Caco-2 (cell line): ENCODE results near the gene CDK5RAP1. TPM values are rescaled to one million over a fixed set of nuclear protein-coding genes. Genes with fewer than 3 reads are reported as not detected.

Experiments
- BruUV-seq: library from RNA; stranded (reverse); fragments of 400-500 nt; replicated peaks from 2 replicates; lab custom pipeline; 2021; lab: Mats Ljungman, UMichigan
- CTCF ChIA-PET: fragments of 300-600 bp; sonication (Branson Sonifier 250); formaldehyde crosslinking; loops from one replicate; lab custom pipeline; 2022; ENCODE audit warnings: antibody characterized with exemption; lab: Charles Lee
- POLR2A ChIA-PET: fragments of 300-600 bp; sonication (Branson Sonifier 250); formaldehyde crosslinking; loops from one replicate; lab custom pipeline; 2022; ENCODE audit warnings: antibody characterized with exemption; lab: Charles Lee
- DNase-seq, 2 experiments: peaks; one replicate each; pipeline versions ENCODE4 v3.0.0 to v3.0.0-alpha.2; 2020 to 2022
- H3K27me3 ChIP-seq: replicated peaks from 2 replicates; pipeline ENCODE4 v1.6.0; 2011; ENCODE audit warnings: low read length; ENCODE audit not compliant: control insufficient read depth, insufficient read depth
- H3K36me3 ChIP-seq: 2 replicates; pipeline ENCODE4 v1.5.1; 2011; ENCODE audit warnings: low read length; ENCODE audit not compliant: control insufficient read depth, insufficient read depth
- H3K4me1 ChIP-seq: fragments of 250-450 bp; sonication (Bioruptor Pico); 2 replicates; pipeline ENCODE4 v1.5.1; 2020; ENCODE audit warnings: mild to moderate bottlenecking
- H3K4me3 ChIP-seq: 2 replicates; pipeline ENCODE4 v1.5.1; 2011; ENCODE audit warnings: low read depth, mild to moderate bottlenecking, control low read depth, low read length
- H3K9me3 ChIP-seq: fragments of 250-450 bp; sonication (Bioruptor Pico); 2 replicates; pipeline ENCODE4 v1.5.1; 2020; ENCODE audit warnings: mild to moderate bottlenecking, moderate library complexity
- H3K27ac Mint-ChIP-seq: one replicate; pipeline ENCODE4 v1.8.0; 2022; ENCODE audit warnings: mixed read lengths; ENCODE audit not compliant: unreplicated experiment
- H3K27me3 Mint-ChIP-seq: one replicate; pipeline ENCODE4 v1.8.0; 2022; ENCODE audit warnings: mixed read lengths; ENCODE audit not compliant: insufficient read depth, unreplicated experiment
- H3K36me3 Mint-ChIP-seq: one replicate; pipeline ENCODE4 v1.8.0; 2022; ENCODE audit warnings: mild to moderate bottlenecking, mixed read lengths; ENCODE audit not compliant: insufficient read depth, unreplicated experiment
- H3K4me1 Mint-ChIP-seq: one replicate; pipeline ENCODE4 v1.8.0; 2022; ENCODE audit warnings: low read depth, mixed read lengths; ENCODE audit not compliant: unreplicated experiment
- H3K4me3 Mint-ChIP-seq: one replicate; pipeline ENCODE4 v1.8.0; 2022; ENCODE audit warnings: mild to moderate bottlenecking, moderate library complexity, mixed read lengths; ENCODE audit not compliant: unreplicated experiment
- H3K9me3 Mint-ChIP-seq: one replicate; pipeline ENCODE4 v1.8.0; 2022; ENCODE audit warnings: mixed read lengths; ENCODE audit not compliant: unreplicated experiment
- CTCF ChIP-seq, 2 experiments: fragments of 200-600 bp in 1 of 2; IDR thresholded peaks; 1 replicate in 1 of 2; 2 replicates in 1 of 2; pipeline versions ENCODE4 v1.5.1 to v1.8.0; 2011 to 2022; ENCODE audit warnings: antibody characterized with exemption in 1 of 2, control low read depth in 1 of 2, inconsistent platforms in 1 of 2, low read depth in 1 of 2, low read length in 1 of 2, mild to moderate bottlenecking in 1 of 2, moderate library complexity in 1 of 2; ENCODE audit not compliant: insufficient read depth in 1 of 2, severe bottlenecking in 1 of 2, unreplicated experiment in 1 of 2
- intact Hi-C: fragments of 100-400 bp; cut with micrococcal nuclease; formaldehyde crosslinking; loops from one replicate; pipeline ENCODE4 v1.10.0; 2022; ENCODE audit not compliant: unreplicated experiment
- total RNA-seq: library from RNA; stranded (reverse); gene quantifications from 2 replicates; pipeline ENCODE4 v1.2.3, GENCODE V29; 2022

The CDK5RAP1 gene
- total RNA-seq, 1 experiment from 2014 or later, result 116 TPM

- no peak overlapping the region for H3K27ac Mint-ChIP-seq
- intact Hi-C loops, result no loop called here
- H3K9me3 Mint-ChIP-seq, result no peaks in the 10 kb centered on the region
- no peak for TF ChIP-seq CTCF (IDR thresholded peaks at IDR 0.05; ENCODE audit: insufficient read depth in 1 of 2, low read depth in 1 of 2, low read length in 1 of 2, severe bottlenecking in 1 of 2, unreplicated experiment in 1 of 2)
- Histone ChIP-seq H3K9me3 (no peaks in the 10 kb centered on the region), H3K36me3 (no peaks in the 10 kb centered on the region), H3K4me1 (peaks cover 6% of the 10 kb centered on the region; the same call in 1 of the 2 replicates), H3K4me3 (no peak overlapping the region), H3K27me3 (no peaks in the 10 kb centered on the region)
- ChIA-PET CTCF (no interaction called here), POLR2A (no interaction called here)
- no peak overlapping the region for H3K4me3 Mint-ChIP-seq
- peaks cover 22% of the 10 kb centered on the region for H3K36me3 Mint-ChIP-seq
- no peaks in the 10 kb centered on the region for H3K27me3 Mint-ChIP-seq
- BruUV-seq, result no TSS peak
- no peak for DNase-seq
- H3K4me1 Mint-ChIP-seq, result peaks cover 5% of the 10 kb centered on the region
These were observed 53.0 kb downstream of the CDK5RAP1 start for GRCh38 chr20:33348136-33348937.

GRCh38 chr20:33345342-33345741 lies 56.0 kb downstream of the CDK5RAP1 start:
- no peak for DNase-seq
- no TSS peak for BruUV-seq
- intact Hi-C loops, result no loop called here
- Mint-ChIP-seq H3K9me3 (no peaks in the 10 kb centered on the region), H3K4me3 (no peak overlapping the region), H3K27me3 (no peaks in the 10 kb centered on the region), H3K27ac (no peak overlapping the region), H3K4me1 (no peaks in the 10 kb centered on the region), H3K36me3 (peaks cover 6% of the 10 kb centered on the region)
- H3K9me3 ChIP-seq, result no peaks in the 10 kb centered on the region
- H3K4me1 ChIP-seq, result no peaks in the 10 kb centered on the region
- H3K36me3 ChIP-seq, result no peaks in the 10 kb centered on the region
- H3K27me3 ChIP-seq, result no peaks in the 10 kb centered on the region
- no peak overlapping the region for H3K4me3 ChIP-seq
- POLR2A ChIA-PET, result no interaction called here
- CTCF ChIA-PET, result interaction anchor here (0.6 kb wide), 1 partner anchor 31 kb away, joined by 4 read pairs; no protein-coding TSS in a partner anchor
- TF ChIP-seq CTCF (IDR thresholded peaks at IDR 0.05; ENCODE audit: insufficient read depth in 1 of 2, low read depth in 1 of 2, low read length in 1 of 2, severe bottlenecking in 1 of 2, unreplicated experiment in 1 of 2), result no peak

GRCh38 chr20:33343521-33343920 lies 57.8 kb downstream of the CDK5RAP1 start:
- Mint-ChIP-seq H3K36me3 (no peaks in the 10 kb centered on the region), H3K4me1 (no peaks in the 10 kb centered on the region), H3K9me3 (no peaks in the 10 kb centered on the region), H3K27me3 (no peaks in the 10 kb centered on the region), H3K27ac (no peak overlapping the region), H3K4me3 (no peak overlapping the region)
- no peak for DNase-seq
- H3K27me3 ChIP-seq, result no peaks in the 10 kb centered on the region
- no peak for TF ChIP-seq CTCF (IDR thresholded peaks at IDR 0.05; ENCODE audit: insufficient read depth in 1 of 2, low read depth in 1 of 2, low read length in 1 of 2, severe bottlenecking in 1 of 2, unreplicated experiment in 1 of 2)
- H3K9me3 ChIP-seq, result no peaks in the 10 kb centered on the region
- intact Hi-C loops, result no loop called here
- H3K4me1 ChIP-seq, result no peaks in the 10 kb centered on the region
- ChIA-PET POLR2A (no interaction called here), CTCF (no interaction called here)
- no peaks in the 10 kb centered on the region for H3K36me3 ChIP-seq
- H3K4me3 ChIP-seq, result no peak overlapping the region
- no TSS peak for BruUV-seq
